GM21528 (cell line): ENCODE measurements around the gene CTIF.

Source experiments
- ATAC-seq: cut with Tn5 transposase; IDR thresholded peaks from one replicate; pipeline ENCODE4 v1.9.1; 2021; ENCODE audit warnings: mild to moderate bottlenecking, moderate library complexity; ENCODE audit not compliant: unreplicated experiment, low FRiP score

Gene CTIF

DNA sequence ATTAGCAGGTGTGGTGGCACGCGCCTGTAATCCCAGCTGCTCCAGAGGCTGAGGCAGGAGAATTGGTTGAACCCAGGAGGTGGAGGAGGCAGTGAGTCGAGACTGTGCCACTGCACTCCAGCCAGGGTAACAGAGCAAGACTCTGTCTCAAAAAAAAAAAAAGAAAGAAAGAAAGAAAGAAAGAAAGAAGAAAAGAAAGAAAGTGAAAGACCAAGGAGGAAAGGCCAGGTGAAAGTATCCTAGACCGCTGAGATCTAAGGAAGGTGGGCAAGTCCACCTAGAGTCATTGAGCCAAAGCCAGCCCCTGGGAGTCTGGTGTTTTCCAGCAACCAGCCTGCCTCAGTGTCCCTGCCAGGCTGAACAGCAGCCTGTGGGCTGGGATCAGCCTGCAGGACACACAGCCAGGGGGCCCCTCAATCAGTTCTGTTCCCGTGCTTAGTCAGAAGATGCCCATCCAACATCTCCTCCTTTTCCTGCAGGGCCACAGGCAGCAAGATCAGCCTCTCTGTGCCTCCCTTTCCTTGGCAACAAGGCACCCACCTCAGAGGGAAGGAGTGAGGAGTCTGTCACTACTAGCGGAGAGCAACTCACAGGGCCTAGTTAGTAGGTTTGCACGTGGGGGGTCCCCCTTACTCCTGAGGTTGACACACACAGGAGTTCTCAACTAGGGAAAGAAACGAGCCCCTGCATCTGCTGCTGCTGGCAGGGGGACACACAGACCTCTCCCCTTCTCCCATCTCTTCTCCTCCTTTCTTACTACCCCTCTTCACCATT, 347.9 kb downstream of the CTIF start:
- no peak for ATAC-seq

DNA sequence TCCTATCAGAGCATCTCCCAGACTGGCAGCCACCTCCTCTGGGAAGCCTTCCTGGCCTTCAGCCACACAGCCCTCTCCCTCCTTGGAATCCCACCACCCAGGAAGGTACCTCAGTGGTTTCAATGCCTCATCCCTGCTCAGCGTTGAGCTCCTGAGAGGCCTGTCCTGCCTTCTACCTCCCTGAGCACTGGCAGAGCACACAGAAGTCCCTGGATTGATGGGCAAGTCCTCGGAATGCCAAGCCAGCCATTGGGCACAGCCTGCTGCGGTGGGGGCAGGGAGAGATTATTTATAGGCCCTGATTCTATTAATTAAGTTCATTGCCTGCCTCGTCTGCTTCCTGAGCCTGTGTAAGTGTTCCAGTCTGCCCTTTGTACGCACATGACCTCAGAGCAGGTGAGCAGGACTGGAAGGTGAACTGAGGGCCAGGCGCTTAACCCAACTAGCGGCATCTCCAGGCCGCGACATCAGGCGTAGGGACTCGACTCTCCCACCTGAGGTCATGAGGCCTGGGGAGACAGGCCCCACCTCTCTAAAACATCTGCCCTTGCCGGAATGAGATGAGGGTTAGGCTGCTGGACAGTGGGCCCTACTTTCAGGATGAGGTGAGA, 348.6 kb downstream of the CTIF start:
- no peak for ATAC-seq

DNA sequence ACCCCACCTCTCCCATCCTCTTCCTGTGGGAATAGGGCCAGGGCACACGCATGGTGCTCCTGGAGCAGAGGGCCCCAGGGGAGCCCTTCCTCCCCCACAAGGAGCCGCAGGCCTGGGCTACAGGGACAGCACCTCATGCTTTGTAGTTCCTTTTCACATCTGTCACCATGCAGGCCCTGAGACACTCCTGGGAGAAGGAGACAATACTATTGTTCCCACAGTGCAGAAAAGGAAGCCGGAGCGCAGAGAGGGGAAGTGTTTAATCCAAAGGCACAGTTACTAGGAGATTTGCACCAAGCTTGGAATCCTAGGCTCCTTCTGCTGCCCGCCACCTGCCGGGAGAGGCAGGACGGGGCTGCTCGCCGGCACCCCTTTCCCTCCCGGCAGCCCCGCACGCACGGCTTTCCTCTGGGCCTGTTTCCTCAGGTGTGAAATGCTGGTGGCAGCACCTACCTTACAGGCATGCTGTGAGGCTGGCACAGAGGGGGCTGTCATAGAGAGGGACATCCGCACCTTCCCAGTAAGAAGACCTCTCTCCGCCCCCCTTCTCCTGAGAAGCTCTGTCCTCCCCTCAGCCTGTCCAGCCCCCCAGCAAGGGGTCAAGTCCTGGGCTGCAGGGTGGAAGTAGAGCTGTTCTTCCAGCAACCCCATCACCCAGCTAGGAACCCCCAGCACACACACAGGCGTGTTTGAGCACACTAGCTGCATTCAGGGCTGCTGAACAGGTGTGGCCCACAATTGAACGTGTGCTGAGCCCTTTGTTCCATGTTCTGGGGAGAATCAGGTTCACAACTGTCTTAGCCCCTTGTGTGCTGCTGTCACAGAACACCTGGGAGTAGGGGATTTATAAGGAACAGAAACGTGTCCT, 349.3 kb downstream of the CTIF start:
- ATAC-seq: no peak

DNA sequence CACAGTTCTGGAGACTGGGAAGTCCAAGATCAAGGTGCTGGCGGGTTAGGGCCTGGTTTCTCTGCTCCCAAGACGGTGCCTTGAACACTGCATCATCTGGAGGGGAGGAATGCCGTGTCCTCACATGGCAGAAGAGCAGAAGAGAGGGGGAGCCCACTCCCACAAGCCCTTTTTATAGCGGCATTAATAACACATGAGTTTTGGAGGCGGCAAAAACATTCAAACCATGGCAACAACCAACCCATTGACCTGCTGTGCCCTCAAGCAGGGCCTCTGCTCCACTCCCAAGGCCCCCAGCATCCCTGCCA, 349.9 kb downstream of the CTIF start:
- ATAC-seq: no peak

GRCh38 chr18:48889115-48889941, 350.5 kb downstream of the CTIF start:
- no peak for ATAC-seq

GRCh38 chr18:48889981-48890762, 351.3 kb downstream of the CTIF start:
- no peak for ATAC-seq

GRCh38 chr18:48891721-48892120, 352.9 kb downstream of the CTIF start:
- ATAC-seq: no peak

DNA sequence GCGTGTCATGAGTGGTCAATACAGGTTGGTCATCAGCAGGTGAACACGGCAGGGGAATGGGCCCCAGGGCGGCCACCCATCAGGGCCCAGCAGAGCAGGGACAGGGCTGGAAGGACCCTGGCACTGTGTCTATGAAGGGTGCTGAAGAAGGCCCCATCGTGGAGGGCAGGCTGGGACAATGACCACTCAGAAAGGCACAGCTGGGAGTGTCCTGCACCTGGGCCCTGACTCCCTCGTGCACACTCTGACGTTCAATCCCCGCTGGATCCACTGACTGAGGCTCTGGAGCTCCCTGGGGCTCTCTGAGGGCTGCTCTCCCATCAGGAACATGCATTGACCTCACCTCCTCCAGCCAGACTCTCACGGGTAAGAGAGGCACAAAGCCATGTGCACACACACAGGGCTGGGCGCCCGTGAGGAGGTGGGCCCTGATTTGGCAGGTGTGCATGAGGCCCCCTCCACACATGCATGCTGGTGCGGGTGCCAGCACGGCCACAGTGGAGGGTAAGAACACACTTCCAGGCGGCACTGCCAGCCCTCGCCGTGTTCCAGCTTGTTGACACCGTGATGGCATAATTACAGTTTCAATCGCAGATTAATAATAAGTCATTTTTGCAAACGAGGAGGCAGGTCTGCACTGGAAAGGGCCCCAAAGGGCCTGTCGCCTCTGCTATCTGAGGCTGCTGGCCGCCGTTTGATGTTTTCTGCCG, 353.5 kb downstream of the CTIF start:
- ATAC-seq: no peak

DNA sequence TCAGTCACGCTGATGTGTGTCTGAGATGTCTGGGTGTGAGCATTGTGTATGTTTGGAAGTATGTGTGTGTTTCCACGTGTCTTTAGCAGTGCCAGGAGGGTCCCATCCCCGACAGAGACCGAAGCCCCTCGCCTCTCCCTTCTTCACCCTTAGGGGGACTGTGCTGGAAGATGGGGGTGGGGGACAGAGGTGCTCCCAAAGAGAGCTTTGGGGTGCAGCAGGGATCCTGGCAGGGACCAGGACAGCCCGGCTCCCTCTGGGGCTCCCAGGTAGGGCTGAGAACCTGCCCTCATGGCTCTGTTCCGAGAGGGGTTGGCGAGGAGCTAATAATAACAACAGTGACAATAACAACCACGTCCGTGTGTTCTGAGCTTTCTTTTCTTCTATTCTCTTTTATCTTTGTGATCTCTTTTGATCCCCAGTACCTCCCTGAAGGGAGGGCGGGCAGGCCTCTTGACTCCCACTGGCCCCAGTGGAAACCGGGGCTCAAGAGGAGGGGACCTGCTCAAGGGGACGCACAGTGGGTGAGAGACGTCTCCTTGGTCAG, 354.3 kb downstream of the CTIF start:
- no peak for ATAC-seq

GRCh38 chr18:48893608-48894600, 355.1 kb downstream of the CTIF start:
- ATAC-seq: no peak

- no peak for ATAC-seq
These were observed 356.0 kb downstream of the CTIF start for GRCh38 chr18:48894799-48895346.

DNA sequence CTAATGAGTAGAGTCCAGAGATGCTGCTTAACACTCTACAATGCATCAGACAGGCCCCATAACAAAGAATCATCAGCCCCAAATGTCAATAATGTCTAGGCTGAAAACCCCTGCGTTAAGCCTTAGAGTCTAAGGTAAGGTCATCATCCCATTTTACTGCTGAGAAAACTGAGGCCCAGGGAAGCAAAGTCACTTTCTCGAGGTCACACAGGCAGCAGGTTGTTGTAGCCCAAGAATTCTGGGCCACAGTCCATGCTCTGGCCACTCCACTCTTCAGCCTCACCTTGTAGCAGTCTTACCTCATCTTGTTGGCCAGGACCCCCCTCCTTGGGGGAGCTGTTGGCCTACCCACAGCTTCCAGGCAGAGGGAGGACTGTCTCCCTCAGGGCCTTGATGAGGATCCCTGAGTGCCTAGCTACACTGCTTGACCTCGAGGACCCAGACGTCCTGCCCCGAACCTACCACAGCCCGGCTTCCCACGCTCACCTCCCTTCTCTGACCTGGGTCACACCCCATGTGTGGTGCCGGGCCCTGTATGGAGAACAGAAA, 357.6 kb downstream of the CTIF start:
- no peak for ATAC-seq

- no peak for ATAC-seq
These were observed 358.2 kb downstream of the CTIF start for GRCh38 chr18:48896875-48897511.

DNA sequence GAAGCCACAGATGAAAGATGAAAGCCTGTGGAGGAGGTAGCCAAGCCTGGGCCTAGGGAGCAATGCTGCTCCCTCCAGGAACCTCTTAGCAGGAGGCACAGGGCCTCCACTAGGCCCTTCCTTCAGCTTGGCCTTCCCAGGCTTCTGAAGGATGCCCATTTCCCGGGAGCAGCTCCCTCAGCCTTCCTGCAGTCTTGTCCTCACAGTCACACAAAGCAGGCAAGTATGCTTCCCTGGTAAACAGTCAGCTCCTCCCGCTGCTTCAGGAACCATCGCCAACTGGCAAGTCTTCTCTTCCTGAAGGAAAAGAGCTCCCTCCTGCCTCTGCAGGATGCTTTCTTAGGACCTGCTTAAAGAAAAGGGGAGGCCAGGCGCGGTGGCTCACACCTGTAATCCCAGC, 358.7 kb downstream of the CTIF start:
- no peak for ATAC-seq

DNA sequence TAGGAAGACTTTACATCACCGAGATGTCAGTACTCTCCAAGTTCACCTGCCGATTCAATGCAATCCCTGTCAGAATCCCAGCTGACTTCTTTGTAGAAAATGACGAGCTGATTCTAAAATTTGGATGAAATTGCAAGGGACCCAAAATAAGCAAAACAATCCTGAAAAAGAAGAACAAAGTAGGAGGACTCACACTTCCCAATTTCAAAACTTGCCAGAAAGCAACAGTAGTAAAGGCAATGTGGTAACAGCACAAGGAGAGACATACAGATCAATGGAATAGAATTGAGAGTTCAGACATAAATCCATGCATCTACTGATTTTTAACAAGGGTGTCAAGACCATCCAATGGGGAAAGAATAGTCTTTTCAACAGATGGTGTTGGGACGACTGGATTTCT, 359.7 kb downstream of the CTIF start:
- ATAC-seq: no peak

DNA sequence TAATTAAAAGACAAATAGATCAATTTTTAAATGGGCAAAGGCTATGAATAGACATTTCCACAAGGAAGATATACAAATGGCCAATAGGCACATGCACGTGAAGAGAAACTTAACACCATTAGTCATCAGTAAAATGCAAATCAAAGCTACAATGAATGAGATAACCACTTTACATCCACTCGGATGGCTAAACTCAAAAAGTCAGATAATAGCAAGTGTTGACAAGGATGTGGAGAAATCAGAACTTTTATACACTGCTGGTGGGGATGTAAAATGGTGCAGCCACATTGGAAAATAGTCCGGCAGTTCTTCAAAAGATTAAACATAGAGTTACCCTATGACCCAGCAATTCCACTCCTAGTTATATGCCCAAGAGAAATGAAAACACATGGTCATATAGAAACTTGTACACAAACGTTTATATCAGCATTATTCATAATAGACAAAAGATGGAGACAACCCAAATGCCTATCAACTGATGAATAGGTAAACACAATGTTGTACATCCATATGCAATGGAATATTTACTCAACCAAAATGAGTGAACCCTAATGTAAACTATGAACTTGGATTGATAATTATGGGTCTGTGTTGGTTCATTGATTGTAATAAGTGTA, 360.8 kb downstream of the CTIF start:
- ATAC-seq: no peak
